ENCODE results near the gene PLAAT4.

DNA sequence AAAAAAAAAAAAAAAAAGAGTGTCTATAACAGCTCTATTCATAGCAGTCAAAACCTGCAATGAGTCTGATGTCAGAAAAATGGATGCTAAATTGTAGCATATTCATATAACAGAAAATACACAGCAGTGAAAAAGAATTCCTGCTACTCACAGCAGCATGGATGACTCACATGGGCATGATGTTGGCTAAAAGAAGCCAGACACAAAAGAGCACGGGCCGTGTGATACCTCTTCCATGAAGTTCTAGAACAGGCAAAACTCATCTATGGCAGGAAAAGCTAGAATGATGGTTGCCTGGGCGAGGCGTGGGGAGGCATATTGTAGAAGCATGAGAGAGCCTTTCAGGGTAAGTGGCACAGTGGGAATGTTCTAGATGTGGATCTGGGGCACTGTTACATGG, 58.7 kb downstream of the PLAAT4 start:
- no peak for TF ChIP-seq CREB1 (IDR thresholded peaks at IDR 0.05; ENCODE audit: low read depth)
- TF ChIP-seq, protein P1, sequence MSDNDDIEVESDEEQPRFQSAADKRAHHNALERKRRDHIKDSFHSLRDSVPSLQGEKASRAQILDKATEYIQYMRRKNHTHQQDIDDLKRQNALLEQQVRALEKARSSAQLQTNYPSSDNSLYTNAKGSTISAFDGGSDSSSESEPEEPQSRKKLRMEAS (IDR thresholded peaks at IDR 0.05) = no peak
- no peak for TF ChIP-seq EP300 (IDR thresholded peaks at IDR 0.05; ENCODE audit: borderline replicate concordance)
- TF ChIP-seq CEBPB (IDR thresholded peaks at IDR 0.05) = no peak
- no peak for TF ChIP-seq RAD21 (IDR thresholded peaks at IDR 0.05; ENCODE audit: low read depth)
- no peak for TF ChIP-seq TCF12 (IDR thresholded peaks at IDR 0.05; ENCODE audit: low read depth)
- TF ChIP-seq, protein P2, sequence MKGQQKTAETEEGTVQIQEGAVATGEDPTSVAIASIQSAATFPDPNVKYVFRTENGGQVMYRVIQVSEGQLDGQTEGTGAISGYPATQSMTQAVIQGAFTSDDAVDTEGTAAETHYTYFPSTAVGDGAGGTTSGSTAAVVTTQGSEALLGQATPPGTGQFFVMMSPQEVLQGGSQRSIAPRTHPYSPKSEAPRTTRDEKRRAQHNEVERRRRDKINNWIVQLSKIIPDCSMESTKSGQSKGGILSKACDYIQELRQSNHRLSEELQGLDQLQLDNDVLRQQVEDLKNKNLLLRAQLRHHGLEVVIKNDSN (IDR thresholded peaks at IDR 0.05) = no peak
- TF ChIP-seq, protein P3, sequence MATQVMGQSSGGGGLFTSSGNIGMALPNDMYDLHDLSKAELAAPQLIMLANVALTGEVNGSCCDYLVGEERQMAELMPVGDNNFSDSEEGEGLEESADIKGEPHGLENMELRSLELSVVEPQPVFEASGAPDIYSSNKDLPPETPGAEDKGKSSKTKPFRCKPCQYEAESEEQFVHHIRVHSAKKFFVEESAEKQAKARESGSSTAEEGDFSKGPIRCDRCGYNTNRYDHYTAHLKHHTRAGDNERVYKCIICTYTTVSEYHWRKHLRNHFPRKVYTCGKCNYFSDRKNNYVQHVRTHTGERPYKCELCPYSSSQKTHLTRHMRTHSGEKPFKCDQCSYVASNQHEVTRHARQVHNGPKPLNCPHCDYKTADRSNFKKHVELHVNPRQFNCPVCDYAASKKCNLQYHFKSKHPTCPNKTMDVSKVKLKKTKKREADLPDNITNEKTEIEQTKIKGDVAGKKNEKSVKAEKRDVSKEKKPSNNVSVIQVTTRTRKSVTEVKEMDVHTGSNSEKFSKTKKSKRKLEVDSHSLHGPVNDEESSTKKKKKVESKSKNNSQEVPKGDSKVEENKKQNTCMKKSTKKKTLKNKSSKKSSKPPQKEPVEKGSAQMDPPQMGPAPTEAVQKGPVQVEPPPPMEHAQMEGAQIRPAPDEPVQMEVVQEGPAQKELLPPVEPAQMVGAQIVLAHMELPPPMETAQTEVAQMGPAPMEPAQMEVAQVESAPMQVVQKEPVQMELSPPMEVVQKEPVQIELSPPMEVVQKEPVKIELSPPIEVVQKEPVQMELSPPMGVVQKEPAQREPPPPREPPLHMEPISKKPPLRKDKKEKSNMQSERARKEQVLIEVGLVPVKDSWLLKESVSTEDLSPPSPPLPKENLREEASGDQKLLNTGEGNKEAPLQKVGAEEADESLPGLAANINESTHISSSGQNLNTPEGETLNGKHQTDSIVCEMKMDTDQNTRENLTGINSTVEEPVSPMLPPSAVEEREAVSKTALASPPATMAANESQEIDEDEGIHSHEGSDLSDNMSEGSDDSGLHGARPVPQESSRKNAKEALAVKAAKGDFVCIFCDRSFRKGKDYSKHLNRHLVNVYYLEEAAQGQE (IDR thresholded peaks at IDR 0.05; ENCODE audit: low read depth) = no peak
- TF ChIP-seq NFIC (IDR thresholded peaks at IDR 0.05) = no peak
- TF ChIP-seq EGR1 (IDR thresholded peaks at IDR 0.05) = no peak
- no peak for TF ChIP-seq TEAD4 (IDR thresholded peaks at IDR 0.05)
- TF ChIP-seq FOXM1 (IDR thresholded peaks at IDR 0.05; ENCODE audit: borderline replicate concordance, low read depth) = no peak
- TF ChIP-seq TAF1 (IDR thresholded peaks at IDR 0.05; ENCODE audit: low read depth) = no peak
- no peak for TF ChIP-seq YY1 (IDR thresholded peaks at IDR 0.05; ENCODE audit: low read depth)

Data from Ishikawa (cell line).